GM12872 (cell line): ENCODE results near the gene MDM1.

ENCODE experiments used
- TF ChIP-seq, protein P1 (sequence below): IDR thresholded peaks from 3 replicates; pipeline ENCODE4 v1.5.1; 2011; ENCODE audit warnings: low read depth, mild to moderate bottlenecking, low read length, moderate library complexity; ENCODE audit not compliant: insufficient read depth

MDM1 gene

DNA sequence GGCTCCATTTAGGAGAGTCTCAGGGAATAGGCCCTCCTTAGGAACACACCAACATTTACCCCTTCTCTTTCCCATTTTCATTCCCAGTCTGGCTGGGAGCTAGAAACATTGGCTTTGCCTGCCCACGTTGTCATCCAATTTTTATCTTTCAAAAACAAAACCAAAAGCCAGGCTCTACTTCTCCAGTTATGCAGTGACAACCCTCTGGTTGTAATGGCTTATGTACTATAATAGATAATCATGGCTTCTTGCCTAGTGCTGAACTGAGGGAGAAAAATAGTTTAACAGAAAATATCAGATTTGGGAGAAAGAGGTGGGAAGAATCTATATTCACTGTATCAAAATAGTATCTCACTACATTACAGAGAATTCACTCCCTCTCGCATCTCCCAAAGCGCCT, 46.6 kb downstream of the MDM1 start:
- TF ChIP-seq, protein P1, sequence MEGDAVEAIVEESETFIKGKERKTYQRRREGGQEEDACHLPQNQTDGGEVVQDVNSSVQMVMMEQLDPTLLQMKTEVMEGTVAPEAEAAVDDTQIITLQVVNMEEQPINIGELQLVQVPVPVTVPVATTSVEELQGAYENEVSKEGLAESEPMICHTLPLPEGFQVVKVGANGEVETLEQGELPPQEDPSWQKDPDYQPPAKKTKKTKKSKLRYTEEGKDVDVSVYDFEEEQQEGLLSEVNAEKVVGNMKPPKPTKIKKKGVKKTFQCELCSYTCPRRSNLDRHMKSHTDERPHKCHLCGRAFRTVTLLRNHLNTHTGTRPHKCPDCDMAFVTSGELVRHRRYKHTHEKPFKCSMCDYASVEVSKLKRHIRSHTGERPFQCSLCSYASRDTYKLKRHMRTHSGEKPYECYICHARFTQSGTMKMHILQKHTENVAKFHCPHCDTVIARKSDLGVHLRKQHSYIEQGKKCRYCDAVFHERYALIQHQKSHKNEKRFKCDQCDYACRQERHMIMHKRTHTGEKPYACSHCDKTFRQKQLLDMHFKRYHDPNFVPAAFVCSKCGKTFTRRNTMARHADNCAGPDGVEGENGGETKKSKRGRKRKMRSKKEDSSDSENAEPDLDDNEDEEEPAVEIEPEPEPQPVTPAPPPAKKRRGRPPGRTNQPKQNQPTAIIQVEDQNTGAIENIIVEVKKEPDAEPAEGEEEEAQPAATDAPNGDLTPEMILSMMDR, result no peak

DNA sequence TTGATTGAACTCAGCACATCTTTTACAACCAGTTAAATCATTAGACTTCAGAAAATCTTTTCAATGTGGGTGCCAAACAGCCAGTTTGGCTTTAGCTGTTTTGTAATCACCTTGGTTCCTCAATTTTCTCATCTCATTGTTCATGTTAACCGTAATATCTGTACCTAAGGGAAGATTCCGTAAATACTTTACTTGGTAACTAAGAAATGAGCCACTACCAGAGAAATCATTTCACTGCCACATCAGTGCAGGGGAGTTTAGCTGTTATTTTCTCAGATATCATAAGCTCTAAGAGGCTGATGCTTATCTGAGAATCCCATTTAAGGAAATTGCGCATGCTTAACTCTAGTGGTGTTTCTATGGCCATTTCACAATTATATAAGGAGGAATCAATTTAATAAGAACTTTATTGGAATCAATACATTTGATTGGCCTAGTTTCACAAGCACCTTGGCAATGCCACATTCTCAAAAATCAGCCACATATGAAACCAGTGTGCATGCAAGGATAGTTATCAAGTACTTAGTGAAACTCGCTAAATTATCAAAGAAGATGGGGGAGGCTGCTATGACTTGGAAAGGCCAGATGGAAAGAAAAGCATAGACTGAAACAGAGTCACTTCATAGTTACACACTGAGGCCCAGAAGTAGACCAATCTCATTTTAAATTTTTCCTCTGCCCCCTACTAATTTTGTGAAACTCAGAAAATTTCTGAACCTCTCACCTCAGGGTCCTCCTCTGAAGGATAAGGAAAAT, 50.7 kb downstream of the MDM1 start:
- TF ChIP-seq, protein P1, result no peak

DNA sequence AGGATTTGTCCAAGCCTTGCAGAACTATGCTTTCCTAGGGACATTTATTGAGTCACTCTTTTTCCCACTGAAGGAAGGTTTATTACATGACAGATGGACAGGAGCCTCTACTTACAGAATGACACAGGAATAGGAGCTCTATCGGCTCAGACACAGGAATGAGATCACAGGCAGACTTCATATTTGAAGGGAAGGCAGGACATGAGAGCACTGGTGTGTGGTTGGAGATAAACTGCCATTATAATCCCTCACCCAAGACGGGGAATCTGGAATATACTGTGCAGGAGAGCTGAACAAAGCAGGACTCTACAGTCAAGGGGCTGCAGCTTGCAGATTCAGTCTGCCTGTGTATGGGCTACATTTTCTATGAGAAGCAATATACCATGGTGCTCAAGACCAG, 51.9 kb downstream of the MDM1 start:
- TF ChIP-seq, protein P1, result no peak

DNA sequence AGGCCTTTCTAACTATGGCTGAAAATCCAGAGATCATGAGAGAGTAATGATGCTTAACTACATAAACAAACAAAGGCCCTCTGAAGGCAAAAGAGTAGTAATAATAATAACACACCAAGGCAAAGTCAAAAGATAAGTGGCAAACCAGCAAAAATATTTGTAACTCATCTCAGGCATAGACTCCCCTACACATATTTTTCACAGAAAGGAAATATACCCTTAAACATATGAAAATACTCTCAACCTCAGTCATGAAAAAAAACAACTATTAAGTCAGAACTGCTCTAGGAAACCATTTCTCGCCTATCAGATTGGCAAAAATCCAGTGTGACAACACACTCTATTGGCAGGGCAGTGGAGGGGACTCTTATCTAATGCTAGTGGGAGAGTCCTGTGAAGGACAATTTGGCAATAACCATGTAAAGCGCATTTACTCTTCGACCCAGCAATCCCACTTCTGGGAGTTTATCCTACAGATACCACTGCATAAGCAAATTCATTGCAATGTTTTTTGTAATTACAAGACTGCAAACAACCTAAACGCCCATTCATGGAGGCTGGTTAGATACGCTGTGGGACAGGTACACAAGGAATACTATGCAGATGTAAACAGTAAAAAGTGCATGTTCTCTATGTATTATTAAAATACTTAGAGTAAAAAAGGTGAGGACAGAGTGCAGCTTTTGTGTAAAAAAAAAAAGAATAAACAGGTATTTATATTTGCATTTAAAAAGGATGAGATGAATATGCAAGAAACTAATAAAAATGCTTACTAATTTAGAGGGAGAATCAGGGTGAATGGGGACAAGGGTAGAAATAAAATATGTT, 52.7 kb downstream of the MDM1 start:
- TF ChIP-seq, protein P1, result no peak

DNA sequence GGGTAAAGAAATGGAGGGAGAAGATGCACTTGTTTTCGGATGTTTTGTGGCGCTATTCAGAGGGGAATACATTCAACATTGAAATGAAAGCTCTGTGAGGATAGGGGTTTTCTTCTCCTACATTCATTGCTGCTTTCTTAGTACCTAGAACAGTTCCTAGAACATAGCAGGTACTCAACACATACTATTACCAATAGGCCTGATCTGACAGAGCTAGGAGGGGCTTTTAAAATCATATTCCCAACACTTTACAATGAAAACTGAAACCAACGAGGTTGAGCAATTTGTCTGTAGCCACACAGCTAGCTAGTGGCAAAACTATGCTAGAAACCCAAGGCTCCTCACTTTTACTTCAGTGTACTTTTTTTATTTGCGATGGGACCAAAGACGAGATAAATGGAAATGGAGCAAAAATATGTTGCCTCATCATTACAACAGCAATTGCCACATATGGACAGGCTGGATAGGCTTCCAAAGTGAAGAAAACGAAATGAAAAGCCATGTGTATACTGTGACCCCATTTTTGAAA, 55.7 kb downstream of the MDM1 start:
- TF ChIP-seq, protein P1, result no peak

DNA sequence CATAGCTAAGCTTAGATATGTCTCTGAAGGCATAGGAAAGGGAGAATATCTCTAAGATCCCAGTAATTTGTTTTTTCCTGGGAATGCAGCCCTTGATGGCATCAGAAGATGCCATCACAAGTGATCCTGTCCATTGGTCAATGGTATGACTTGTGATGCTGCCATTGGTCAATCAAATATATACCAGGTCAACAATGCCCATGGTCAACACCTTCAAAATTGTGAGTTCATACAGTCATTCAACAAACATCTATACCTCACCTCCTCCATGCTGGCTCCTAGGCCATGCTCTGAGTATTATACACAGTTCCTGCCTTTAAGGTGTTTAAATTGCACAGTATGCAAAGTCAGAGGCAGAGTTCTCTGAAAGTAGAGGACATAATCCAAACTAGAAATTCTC, 59.4 kb downstream of the MDM1 start:
- TF ChIP-seq, protein P1, result no peak

DNA sequence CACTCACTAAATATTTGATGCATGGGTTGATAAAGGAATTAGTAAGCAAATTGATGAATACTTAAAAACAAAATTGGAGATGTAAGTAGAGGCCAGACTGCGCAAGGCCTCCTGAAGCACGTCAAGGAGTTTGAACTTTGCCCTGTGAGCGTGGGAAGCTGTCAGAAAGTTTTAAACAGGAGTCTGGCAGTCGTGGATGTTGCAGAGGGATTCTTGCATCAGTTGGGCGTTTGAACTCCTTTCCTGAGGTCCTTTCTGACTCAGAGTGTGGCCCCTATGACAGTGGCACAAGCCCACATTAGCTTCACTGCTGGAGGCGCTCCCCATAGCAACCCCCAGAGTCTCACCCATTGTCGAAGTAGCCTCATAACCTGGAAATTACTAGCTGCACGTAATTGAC, 60.8 kb downstream of the MDM1 start:
- TF ChIP-seq, protein P1, result no peak
